OCI-LY1 (cell line): ENCODE results near the gene FBXO8.

Source experiments
- H2AFZ ChIP-seq: fragments of 200-600 bp; sonication (generic), shearing (Covaris generic); 2 replicates; pipeline ENCODE4 v1.6.0; 2014; ENCODE audit warnings: antibody characterized with exemption, mild to moderate bottlenecking, low read length
- H3F3A ChIP-seq: fragments of 200-600 bp; sonication (generic), shearing (Covaris generic); 2 replicates; pipeline ENCODE4 v1.6.0; 2014; ENCODE audit warnings: mild to moderate bottlenecking, antibody characterized with exemption, low read length, moderate library complexity; ENCODE audit not compliant: insufficient read depth
- H3K27ac ChIP-seq: fragments of 200-600 bp; sonication (generic); 2 replicates; pipeline ENCODE4 v1.5.1; 2014; ENCODE audit warnings: low read length, mixed run types, mild to moderate bottlenecking, low read depth; ENCODE audit not compliant: poor library complexity, severe bottlenecking
- H3K27me3 ChIP-seq: fragments of 200-600 bp; sonication (generic); 2 replicates; pipeline ENCODE4 v1.6.0; 2014; ENCODE audit warnings: antibody characterized with exemption, mild to moderate bottlenecking, low read length, moderate library complexity; ENCODE audit not compliant: insufficient read depth
- H3K36me3 ChIP-seq: fragments of 200-600 bp; sonication (generic); 2 replicates; pipeline ENCODE4 v1.6.1; 2014; ENCODE audit warnings: mild to moderate bottlenecking, antibody characterized with exemption, low read length, moderate library complexity, mixed read lengths; ENCODE audit not compliant: insufficient read depth
- H3K4me1 ChIP-seq: fragments of 200-600 bp; sonication (generic); 2 replicates; pipeline ENCODE4 v1.5.1; 2014; ENCODE audit warnings: mild to moderate bottlenecking, low read length, moderate library complexity; ENCODE audit not compliant: insufficient read depth, severe bottlenecking
- H3K4me2 ChIP-seq: fragments of 200-600 bp; sonication (generic), shearing (Covaris generic); 2 replicates; pipeline ENCODE4 v1.6.1; 2014; ENCODE audit warnings: low read length
- H3K4me3 ChIP-seq: fragments of 200-600 bp; sonication (generic); 2 replicates; pipeline ENCODE4 v1.5.1; 2014; ENCODE audit warnings: low read length, low read depth, mild to moderate bottlenecking, mixed read lengths; ENCODE audit not compliant: poor library complexity, severe bottlenecking
- H3K79me2 ChIP-seq: fragments of 200-600 bp; shearing (Covaris generic); 2 replicates; pipeline ENCODE4 v1.6.1; 2016; ENCODE audit warnings: mixed run types, low read length, mixed read lengths; ENCODE audit not compliant: insufficient read depth
- H3K9ac ChIP-seq: fragments of 200-600 bp; sonication (generic), shearing (Covaris generic); 2 replicates; pipeline ENCODE4 v1.6.1; 2014; ENCODE audit warnings: mild to moderate bottlenecking, low read length, mixed read lengths
- H3K9me2 ChIP-seq: fragments of 200-600 bp; sonication (generic), shearing (Covaris generic); 2 replicates; pipeline ENCODE4 v1.6.1; 2014; ENCODE audit warnings: low read depth, mild to moderate bottlenecking, low read length, mixed read lengths
- H3K9me3 ChIP-seq: fragments of 200-600 bp; shearing (Covaris generic); 2 replicates; pipeline ENCODE4 v1.6.1; 2014; ENCODE audit warnings: low read length, mixed read lengths
- H4K20me1 ChIP-seq: fragments of 200-600 bp; sonication (generic), shearing (Covaris generic); 2 replicates; pipeline ENCODE4 v1.6.0; 2016; ENCODE audit warnings: mild to moderate bottlenecking, low read length; ENCODE audit not compliant: insufficient read depth
- EZH2 ChIP-seq: fragments of 200-600 bp; sonication (generic), shearing (Covaris generic); IDR thresholded peaks from 2 replicates; pipeline ENCODE4 v1.8.0; 2017; ENCODE audit warnings: borderline replicate concordance, mixed run types, mild to moderate bottlenecking, antibody characterized with exemption, low read length, moderate library complexity, mixed read lengths
- TF ChIP-seq, protein P1 (sequence below): fragments of 200-600 bp; sonication (generic), shearing (Covaris generic); IDR thresholded peaks from 2 replicates; pipeline ENCODE4 v1.5.1; 2017; ENCODE audit warnings: mild to moderate bottlenecking, antibody characterized with exemption, low read length, moderate library complexity, mixed read lengths

The FBXO8 gene

DNA sequence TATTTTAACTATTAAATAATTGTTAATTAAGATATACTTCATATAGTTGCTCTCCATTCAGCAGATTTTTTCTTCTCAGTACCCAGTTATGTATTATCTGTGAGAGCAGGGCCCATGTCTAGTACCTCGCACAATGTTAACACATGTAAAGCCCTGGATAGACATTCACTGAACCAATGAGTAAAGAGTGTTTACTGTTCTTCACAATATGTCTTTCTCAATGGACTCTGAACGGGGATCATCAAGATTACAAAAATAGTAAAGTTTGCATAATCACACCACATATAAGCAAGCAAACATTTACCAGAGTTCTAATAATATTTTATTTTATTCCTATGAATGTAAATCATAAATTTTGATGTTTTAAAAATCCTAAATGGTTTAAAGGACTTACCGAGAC lies 47.1 kb downstream of the FBXO8 start:
- Histone ChIP-seq H3K9me3 (no peaks in the 10 kb centered on the region), H3K9me2 (no peaks in the 10 kb centered on the region), H4K20me1 (no peaks in the 10 kb centered on the region), H3K36me3 (peaks cover 7% of the 10 kb centered on the region), H3K4me1 (no peaks in the 10 kb centered on the region), H2AFZ (no peak overlapping the region), H3K4me2 (no peak overlapping the region), H3K79me2 (no peaks in the 10 kb centered on the region), H3K4me3 (no peak overlapping the region), H3F3A (no peaks in the 10 kb centered on the region), H3K27me3 (no peaks in the 10 kb centered on the region), H3K9ac (no peak overlapping the region), H3K27ac (no peak overlapping the region)
- TF ChIP-seq EZH2: no peak
- TF ChIP-seq, protein P1, sequence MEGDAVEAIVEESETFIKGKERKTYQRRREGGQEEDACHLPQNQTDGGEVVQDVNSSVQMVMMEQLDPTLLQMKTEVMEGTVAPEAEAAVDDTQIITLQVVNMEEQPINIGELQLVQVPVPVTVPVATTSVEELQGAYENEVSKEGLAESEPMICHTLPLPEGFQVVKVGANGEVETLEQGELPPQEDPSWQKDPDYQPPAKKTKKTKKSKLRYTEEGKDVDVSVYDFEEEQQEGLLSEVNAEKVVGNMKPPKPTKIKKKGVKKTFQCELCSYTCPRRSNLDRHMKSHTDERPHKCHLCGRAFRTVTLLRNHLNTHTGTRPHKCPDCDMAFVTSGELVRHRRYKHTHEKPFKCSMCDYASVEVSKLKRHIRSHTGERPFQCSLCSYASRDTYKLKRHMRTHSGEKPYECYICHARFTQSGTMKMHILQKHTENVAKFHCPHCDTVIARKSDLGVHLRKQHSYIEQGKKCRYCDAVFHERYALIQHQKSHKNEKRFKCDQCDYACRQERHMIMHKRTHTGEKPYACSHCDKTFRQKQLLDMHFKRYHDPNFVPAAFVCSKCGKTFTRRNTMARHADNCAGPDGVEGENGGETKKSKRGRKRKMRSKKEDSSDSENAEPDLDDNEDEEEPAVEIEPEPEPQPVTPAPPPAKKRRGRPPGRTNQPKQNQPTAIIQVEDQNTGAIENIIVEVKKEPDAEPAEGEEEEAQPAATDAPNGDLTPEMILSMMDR: no peak

DNA sequence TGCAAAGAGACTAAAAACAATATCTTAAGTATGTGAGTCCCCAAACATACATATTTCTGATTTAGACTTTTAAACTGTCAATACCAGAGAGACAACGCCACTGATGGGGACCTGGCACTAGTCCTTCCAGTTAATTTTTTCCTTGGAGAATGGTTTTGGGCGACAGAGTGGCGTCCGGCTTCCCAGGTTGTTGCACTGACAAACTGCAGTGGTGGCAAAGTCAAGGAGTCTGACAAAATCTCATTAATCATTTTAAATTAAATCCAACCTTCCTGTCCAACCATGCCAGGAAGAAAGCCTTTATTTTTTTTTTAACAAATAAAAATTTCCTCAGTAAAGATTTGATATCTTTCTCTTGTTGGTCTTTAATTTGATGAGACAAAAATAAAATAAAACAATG lies 52.8 kb downstream of the FBXO8 start:
- no peaks in the 10 kb centered on the region for H3K79me2 ChIP-seq
- no peaks in the 10 kb centered on the region for H3K27me3 ChIP-seq
- H2AFZ ChIP-seq: no peak overlapping the region
- no peak overlapping the region for H3K4me3 ChIP-seq
- H3F3A ChIP-seq: no peaks in the 10 kb centered on the region
- H3K9me3 ChIP-seq: no peaks in the 10 kb centered on the region
- H3K36me3 ChIP-seq: no peaks in the 10 kb centered on the region; the same call in 1 of the 2 replicates
- no peaks in the 10 kb centered on the region for H3K4me1 ChIP-seq
- no peak overlapping the region for H3K27ac ChIP-seq
- no peak for TF ChIP-seq EZH2
- TF ChIP-seq, protein P1: no peak
- H3K4me2 ChIP-seq: no peak overlapping the region
- H3K9me2 ChIP-seq: no peaks in the 10 kb centered on the region
- H3K9ac ChIP-seq: no peak overlapping the region
- no peaks in the 10 kb centered on the region for H4K20me1 ChIP-seq

DNA sequence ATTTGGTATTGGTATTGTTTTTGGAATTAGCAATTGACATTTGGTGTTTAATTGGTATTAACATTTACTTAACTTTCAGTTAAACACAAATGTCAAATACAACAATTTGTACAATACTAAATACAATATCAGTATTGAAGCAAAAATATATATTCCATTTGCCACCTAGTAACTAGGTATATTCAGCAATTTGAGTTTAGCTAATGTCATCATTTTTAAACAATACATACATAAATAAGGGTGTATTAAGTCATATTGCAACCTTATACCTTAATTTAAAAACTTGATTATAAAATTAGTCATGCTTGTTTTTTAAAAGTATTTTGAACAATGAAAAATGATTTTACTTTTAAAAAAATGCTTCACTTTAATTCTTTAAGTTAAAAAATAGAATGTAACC lies 53.3 kb downstream of the FBXO8 start:
- Histone ChIP-seq H3K9me2 (no peaks in the 10 kb centered on the region), H3K27ac (no peak overlapping the region), H3K9me3 (no peaks in the 10 kb centered on the region), H4K20me1 (no peaks in the 10 kb centered on the region), H3K79me2 (no peaks in the 10 kb centered on the region), H3K4me2 (no peak overlapping the region), H3K27me3 (no peaks in the 10 kb centered on the region), H2AFZ (no peak overlapping the region), H3K9ac (no peak overlapping the region), H3K4me1 (no peaks in the 10 kb centered on the region), H3K36me3 (no peaks in the 10 kb centered on the region; the same call in 1 of the 2 replicates), H3F3A (no peaks in the 10 kb centered on the region), H3K4me3 (no peak overlapping the region)
- TF ChIP-seq, protein P1: no peak
- TF ChIP-seq EZH2: no peak
